Measurements from ENCODE around the gene BIRC2.

The BIRC2 gene

GRCh38 chr11:102386136-102386734 lies 39.2 kb downstream of the BIRC2 start:
- Histone ChIP-seq H3K14ac (ENCODE audit: low read length) (no peak overlapping the region), H3K27ac (ENCODE audit: low read depth, low read length) (no peak overlapping the region), H3K4me2 (ENCODE audit: low read length) (no peak overlapping the region), H3K36me3 (ENCODE audit: control insufficient read depth in 1 of 2, insufficient read depth in 2 of 2, low read length in 2 of 2) (peaks cover 14 to 25% of the 10 kb centered on the region in 2 experiments), H3K9ac (ENCODE audit: low read length) (no peak overlapping the region), H2AFZ (ENCODE audit: insufficient read depth, low read length, poor library complexity) (no peak overlapping the region), H3K4me3 (ENCODE audit: low read depth, low read length) (no peak overlapping the region), H4K8ac (ENCODE audit: low read depth, low read length) (no peak overlapping the region), H3K4ac (ENCODE audit: low read depth, low read length) (no peak overlapping the region), H3K9me3 (ENCODE audit: insufficient read depth, low read depth, low read length) (no peaks in the 10 kb centered on the region), H3K18ac (ENCODE audit: low read length) (no peak overlapping the region), H2BK12ac (ENCODE audit: low read length) (no peak overlapping the region), H2AK5ac (ENCODE audit: low read length) (no peak overlapping the region), H3K27me3 (ENCODE audit: insufficient read depth, low read length) (no peaks in the 10 kb centered on the region), H4K91ac (ENCODE audit: low read depth, low read length) (no peak overlapping the region), H3K79me2 (ENCODE audit: control insufficient read depth, insufficient read depth, low read length, poor library complexity) (no peaks in the 10 kb centered on the region), H3K4me1 (ENCODE audit: control insufficient read depth in 1 of 2, insufficient read depth in 2 of 2, low read length in 2 of 2) (no peaks in the 10 kb centered on the region), H2BK120ac (ENCODE audit: insufficient read depth, low read length, poor library complexity) (no peak overlapping the region), H4K12ac (ENCODE audit: low read depth, low read length) (no peak overlapping the region), H2BK5ac (ENCODE audit: low read depth, low read length, poor library complexity) (no peak overlapping the region), H3K23ac (ENCODE audit: low read length) (no peak overlapping the region), H3K79me1 (ENCODE audit: low read length) (no peaks in the 10 kb centered on the region)
- WGBS (ENCODE audit: extremely low coverage, insufficient coverage, insufficient read length), result no CpG with 5 or more reads among the region's 2 CpGs
- peak in 1 of 2 donors; percentile 21 for DNase-seq

DNA sequence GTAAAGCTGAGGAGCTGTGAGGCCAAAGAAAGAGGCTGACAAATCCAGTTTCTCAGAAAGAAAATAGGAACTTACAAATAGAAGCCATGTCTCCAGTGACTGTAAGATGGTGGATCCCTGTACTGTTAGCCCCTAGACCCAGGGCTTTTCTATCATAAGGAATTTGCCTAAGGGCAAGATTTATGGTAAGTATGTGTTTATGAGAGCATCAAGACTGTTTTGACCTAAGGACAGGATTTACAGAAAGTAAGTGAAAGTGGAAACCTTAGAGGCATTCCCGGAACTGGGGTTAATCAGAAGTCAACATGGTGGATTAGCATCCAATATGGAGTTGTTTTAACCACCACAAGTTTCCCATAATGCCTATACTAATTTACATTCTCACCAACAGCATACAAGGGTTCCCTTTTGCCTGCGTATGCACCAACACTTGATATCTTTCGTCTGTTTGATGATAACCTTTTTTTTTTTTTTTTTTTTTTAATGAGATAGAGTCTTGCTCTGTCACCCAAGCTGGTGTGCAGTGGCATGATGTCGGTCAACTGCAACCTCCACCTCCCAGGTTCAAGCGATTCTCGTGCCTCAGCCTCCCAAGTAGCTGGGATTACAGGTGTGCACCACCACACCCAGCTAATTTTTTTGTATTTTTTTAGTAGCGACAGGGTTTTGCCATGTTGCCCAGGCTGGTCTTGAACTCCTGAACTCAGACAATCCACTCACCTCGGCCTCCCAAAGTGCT lies 40.2 kb downstream of the BIRC2 start:
- H3K4me1 ChIP-seq (ENCODE audit: control insufficient read depth in 1 of 2, insufficient read depth in 2 of 2, low read length in 2 of 2), result no peaks in the 10 kb centered on the region
- no peak overlapping the region for H3K4me3 ChIP-seq (ENCODE audit: low read depth, low read length)
- no peak overlapping the region for H2BK12ac ChIP-seq (ENCODE audit: low read length)
- no peak overlapping the region for H3K23ac ChIP-seq (ENCODE audit: low read length)
- no peak overlapping the region for H3K9ac ChIP-seq (ENCODE audit: low read length)
- H3K14ac ChIP-seq (ENCODE audit: low read length), result no peak overlapping the region
- no peak overlapping the region for H2BK5ac ChIP-seq (ENCODE audit: low read depth, low read length, poor library complexity)
- no peak overlapping the region for H2BK120ac ChIP-seq (ENCODE audit: insufficient read depth, low read length, poor library complexity)
- no peak overlapping the region for H2AK5ac ChIP-seq (ENCODE audit: low read length)
- H3K18ac ChIP-seq (ENCODE audit: low read length), result no peak overlapping the region
- H3K79me2 ChIP-seq (ENCODE audit: control insufficient read depth, insufficient read depth, low read length, poor library complexity), result no peaks in the 10 kb centered on the region
- H3K27ac ChIP-seq (ENCODE audit: low read depth, low read length), result no peak overlapping the region
- no peak overlapping the region for H3K4ac ChIP-seq (ENCODE audit: low read depth, low read length)
- WGBS (ENCODE audit: extremely low coverage, insufficient coverage, insufficient read length), result no CpG with 5 or more reads among the region's 8 CpGs
- no peaks in the 10 kb centered on the region for H3K27me3 ChIP-seq (ENCODE audit: insufficient read depth, low read length)
- no peak overlapping the region for H4K8ac ChIP-seq (ENCODE audit: low read depth, low read length)
- H2AFZ ChIP-seq (ENCODE audit: insufficient read depth, low read length, poor library complexity), result no peak overlapping the region
- H4K91ac ChIP-seq (ENCODE audit: low read depth, low read length), result no peak overlapping the region
- H4K12ac ChIP-seq (ENCODE audit: low read depth, low read length), result no peak overlapping the region
- no peaks in the 10 kb centered on the region for H3K9me3 ChIP-seq (ENCODE audit: insufficient read depth, low read depth, low read length)
- DNase-seq, result peak in 1 of 2 donors; percentile 74
- peaks cover 18 to 29% of the 10 kb centered on the region in 2 experiments for H3K36me3 ChIP-seq (ENCODE audit: control insufficient read depth in 1 of 2, insufficient read depth in 2 of 2, low read length in 2 of 2)
- H3K4me2 ChIP-seq (ENCODE audit: low read length), result no peak overlapping the region
- H3K79me1 ChIP-seq (ENCODE audit: low read length), result no peaks in the 10 kb centered on the region

DNA sequence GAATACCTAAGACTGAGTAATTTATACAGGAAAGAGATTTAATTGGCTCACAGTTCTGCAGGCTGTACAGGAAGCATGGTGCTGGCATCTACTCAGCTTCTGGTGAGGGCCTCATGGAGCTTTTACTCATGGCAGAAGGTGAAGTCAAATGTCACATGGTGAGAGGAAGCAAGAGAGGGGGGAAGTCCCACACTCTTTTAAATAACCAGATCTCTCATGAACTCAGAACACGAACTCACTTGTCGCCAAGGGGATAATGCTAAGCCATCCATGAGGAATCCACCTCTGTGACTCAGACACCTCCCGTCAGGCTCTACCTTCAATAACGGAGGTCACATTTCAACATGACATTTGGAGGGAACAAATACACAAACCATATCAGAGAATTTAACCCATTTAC lies 42.2 kb downstream of the BIRC2 start:
- no CpG with 5 or more reads among the region's 4 CpGs for WGBS (ENCODE audit: extremely low coverage, insufficient coverage, insufficient read length)
- no peak overlapping the region for H4K12ac ChIP-seq (ENCODE audit: low read depth, low read length)
- no peak overlapping the region for H2BK12ac ChIP-seq (ENCODE audit: low read length)
- no peaks in the 10 kb centered on the region for H3K27me3 ChIP-seq (ENCODE audit: insufficient read depth, low read length)
- H3K4ac ChIP-seq (ENCODE audit: low read depth, low read length), result no peak overlapping the region
- H3K79me1 ChIP-seq (ENCODE audit: low read length), result no peaks in the 10 kb centered on the region
- H3K4me1 ChIP-seq (ENCODE audit: control insufficient read depth in 1 of 2, insufficient read depth in 2 of 2, low read length in 2 of 2), result no peaks in the 10 kb centered on the region
- H2AFZ ChIP-seq (ENCODE audit: insufficient read depth, low read length, poor library complexity), result no peak overlapping the region
- no peak overlapping the region for H3K14ac ChIP-seq (ENCODE audit: low read length)
- H3K27ac ChIP-seq (ENCODE audit: low read depth, low read length), result no peak overlapping the region
- no peak overlapping the region for H4K91ac ChIP-seq (ENCODE audit: low read depth, low read length)
- H2BK5ac ChIP-seq (ENCODE audit: low read depth, low read length, poor library complexity), result no peak overlapping the region
- peaks cover 25 to 42% of the 10 kb centered on the region in 2 experiments for H3K36me3 ChIP-seq (ENCODE audit: control insufficient read depth in 1 of 2, insufficient read depth in 2 of 2, low read length in 2 of 2)
- no peak overlapping the region for H3K9ac ChIP-seq (ENCODE audit: low read length)
- H2AK5ac ChIP-seq (ENCODE audit: low read length), result no peak overlapping the region
- H3K18ac ChIP-seq (ENCODE audit: low read length), result no peak overlapping the region
- H3K23ac ChIP-seq (ENCODE audit: low read length), result no peak overlapping the region
- no peak overlapping the region for H3K4me2 ChIP-seq (ENCODE audit: low read length)
- no peaks in the 10 kb centered on the region for H3K79me2 ChIP-seq (ENCODE audit: control insufficient read depth, insufficient read depth, low read length, poor library complexity)
- peaks cover 2% of the 10 kb centered on the region for H3K9me3 ChIP-seq (ENCODE audit: insufficient read depth, low read depth, low read length)
- no peak overlapping the region for H4K8ac ChIP-seq (ENCODE audit: low read depth, low read length)
- peak in 1 of 2 donors; percentile 10 for DNase-seq
- H3K4me3 ChIP-seq (ENCODE audit: low read depth, low read length), result no peak overlapping the region
- H2BK120ac ChIP-seq (ENCODE audit: insufficient read depth, low read length, poor library complexity), result no peak overlapping the region

DNA sequence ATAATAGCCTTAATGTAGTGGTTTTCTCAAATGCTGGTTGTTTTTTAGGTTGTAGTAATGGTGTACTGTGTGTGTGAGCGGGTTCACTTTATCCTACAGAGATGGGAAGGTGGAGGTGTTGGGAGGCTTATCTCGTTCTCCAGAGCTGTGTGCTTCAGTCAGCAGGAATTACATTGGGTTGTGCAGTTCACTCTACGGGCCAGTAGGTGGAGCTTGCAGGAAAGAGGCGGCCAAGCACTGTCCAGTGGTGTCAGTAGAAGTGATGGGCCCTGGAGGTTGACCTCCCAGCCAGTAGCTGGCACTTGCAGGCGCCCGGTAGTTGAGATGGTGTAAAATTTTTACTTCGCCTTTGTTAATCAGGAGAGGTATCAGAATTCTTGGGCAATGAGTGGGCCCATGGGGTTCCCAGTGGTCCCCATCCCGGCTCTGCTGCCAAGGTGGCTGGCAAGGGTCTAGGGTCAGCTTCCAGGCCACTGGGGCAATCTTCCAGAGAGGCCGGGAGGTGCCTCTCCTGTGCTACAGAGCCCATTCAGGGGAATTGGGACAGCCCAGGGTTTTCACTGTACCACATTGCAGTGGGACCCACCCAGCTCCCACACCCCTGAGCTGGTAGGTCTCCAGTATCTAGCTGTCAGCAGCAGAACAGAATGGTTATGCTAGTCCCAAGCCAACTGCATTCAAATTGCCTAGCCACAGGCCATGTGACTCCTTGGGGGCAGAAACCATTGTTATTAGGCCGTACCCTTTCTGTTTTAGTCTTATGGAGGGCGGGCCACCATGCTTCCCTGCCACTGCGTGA lies 43.9 kb downstream of the BIRC2 start:
- WGBS (ENCODE audit: extremely low coverage, insufficient coverage, insufficient read length), result no CpG with 5 or more reads among the region's 12 CpGs
- H2AK5ac ChIP-seq (ENCODE audit: low read length), result no peak overlapping the region
- no peak overlapping the region for H2BK120ac ChIP-seq (ENCODE audit: insufficient read depth, low read length, poor library complexity)
- H3K4me3 ChIP-seq (ENCODE audit: low read depth, low read length), result no peak overlapping the region
- no peak overlapping the region for H2BK12ac ChIP-seq (ENCODE audit: low read length)
- no peak overlapping the region for H2AFZ ChIP-seq (ENCODE audit: insufficient read depth, low read length, poor library complexity)
- H3K79me2 ChIP-seq (ENCODE audit: control insufficient read depth, insufficient read depth, low read length, poor library complexity), result no peaks in the 10 kb centered on the region
- H3K23ac ChIP-seq (ENCODE audit: low read length), result no peak overlapping the region
- peaks cover 22 to 33% of the 10 kb centered on the region in 2 experiments for H3K36me3 ChIP-seq (ENCODE audit: control insufficient read depth in 1 of 2, insufficient read depth in 2 of 2, low read length in 2 of 2)
- no peak overlapping the region for H3K4me2 ChIP-seq (ENCODE audit: low read length)
- H3K9me3 ChIP-seq (ENCODE audit: insufficient read depth, low read depth, low read length), result peaks cover 2% of the 10 kb centered on the region
- no peaks in the 10 kb centered on the region for H3K79me1 ChIP-seq (ENCODE audit: low read length)
- H4K91ac ChIP-seq (ENCODE audit: low read depth, low read length), result no peak overlapping the region
- no peak overlapping the region for H4K12ac ChIP-seq (ENCODE audit: low read depth, low read length)
- no peak overlapping the region for H3K9ac ChIP-seq (ENCODE audit: low read length)
- DNase-seq, result peak; percentile 32 to 81
- peak overlapping the region; percentile 55 for H3K18ac ChIP-seq (ENCODE audit: low read length)
- no peak overlapping the region for H3K14ac ChIP-seq (ENCODE audit: low read length)
- H3K4ac ChIP-seq (ENCODE audit: low read depth, low read length), result no peak overlapping the region
- no peak overlapping the region for H3K27ac ChIP-seq (ENCODE audit: low read depth, low read length)
- no peaks in the 10 kb centered on the region for H3K4me1 ChIP-seq (ENCODE audit: control insufficient read depth in 1 of 2, insufficient read depth in 2 of 2, low read length in 2 of 2)
- no peaks in the 10 kb centered on the region for H3K27me3 ChIP-seq (ENCODE audit: insufficient read depth, low read length)
- H4K8ac ChIP-seq (ENCODE audit: low read depth, low read length), result no peak overlapping the region
- H2BK5ac ChIP-seq (ENCODE audit: low read depth, low read length, poor library complexity), result no peak overlapping the region

Data from trophoblast cell (in vitro differentiated cells and primary cell).